Stimulated activated naive CD4-positive, alpha-beta T cell (primary cell): ENCODE results near the gene EBF3.

Experiments used
- DNase-seq, 6 experiments: peaks; one replicate each; lab custom pipeline; 2025; lab: John Stamatoyannopoulos, UW

EBF3 gene

GRCh38 chr10:129852829-129853561, 111.1 kb downstream of the EBF3 start:
- DNase-seq, result no peak

DNA sequence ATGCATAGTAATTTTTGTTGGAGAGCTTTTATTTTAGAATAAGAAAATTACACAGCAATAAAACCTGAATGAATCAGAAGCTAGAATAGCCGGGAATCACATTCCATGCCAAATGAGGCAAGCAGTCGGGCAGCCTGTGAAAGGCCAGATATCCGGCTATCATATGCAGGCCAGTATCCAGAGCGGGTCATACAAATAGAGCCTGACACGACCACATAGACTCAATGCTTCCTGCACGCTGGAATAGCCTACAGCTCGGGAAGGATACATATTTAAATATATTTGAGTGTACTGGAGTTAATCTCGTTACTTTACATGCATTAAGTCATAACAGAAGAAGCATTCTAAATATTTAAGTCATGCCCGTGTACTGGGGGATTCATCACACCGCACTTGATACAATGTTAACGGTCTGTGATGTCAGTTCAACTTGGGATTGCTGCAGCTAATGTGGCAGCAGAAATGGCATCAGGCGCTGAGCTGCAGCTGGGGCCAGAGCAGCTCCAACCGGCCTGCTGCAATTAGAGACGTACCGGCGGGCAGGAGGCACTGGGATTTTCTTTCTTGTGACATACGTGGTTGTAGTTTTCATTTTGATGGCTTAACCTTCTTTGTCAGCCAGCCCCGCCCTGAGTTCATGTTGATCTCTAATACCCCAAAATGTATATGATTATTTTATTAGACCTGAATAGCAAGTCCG, 112.0 kb downstream of the EBF3 start:
- DNase-seq, result no peak

DNA sequence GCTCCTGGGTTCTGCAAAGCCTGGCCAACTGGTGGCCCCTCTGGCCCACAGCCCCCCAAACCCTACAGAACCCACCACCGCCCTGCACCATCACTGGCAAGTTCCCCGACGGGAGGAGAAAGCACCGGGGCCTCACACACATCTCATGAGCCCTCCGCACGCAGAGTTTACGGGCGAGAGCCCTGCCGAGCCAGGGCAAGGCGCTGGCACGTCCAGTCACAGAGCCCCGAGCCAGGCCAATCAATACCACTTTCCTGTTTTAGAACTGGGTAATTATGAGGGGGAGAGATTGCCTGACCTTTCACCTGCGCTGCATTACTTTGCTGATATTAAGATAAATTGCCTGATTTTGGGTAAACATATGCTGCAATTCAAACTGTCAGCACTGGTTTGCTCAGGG, 113.3 kb downstream of the EBF3 start:
- no peak for DNase-seq

GRCh38 chr10:129850316-129850715, 113.8 kb downstream of the EBF3 start:
- no peak for DNase-seq

DNA sequence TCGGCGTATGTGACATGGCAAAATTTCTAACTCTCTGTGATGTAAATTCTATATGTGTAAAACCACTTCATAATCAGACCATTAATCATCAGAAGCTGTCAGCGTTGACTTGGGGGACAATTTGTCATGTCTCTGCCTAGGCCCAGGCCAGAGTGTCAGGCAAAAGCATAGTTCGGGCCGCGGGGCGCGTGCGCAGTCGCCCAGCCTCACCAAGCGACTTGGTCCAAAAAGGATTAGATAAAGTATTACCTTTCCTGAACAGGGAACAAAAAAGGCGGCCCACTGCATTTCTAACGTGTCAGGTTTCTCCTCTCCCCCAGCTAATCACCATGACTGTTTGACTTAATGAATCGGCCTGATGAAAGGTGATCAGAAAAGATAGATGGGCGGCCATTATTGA, 114.2 kb downstream of the EBF3 start:
- no peak for DNase-seq

DNA sequence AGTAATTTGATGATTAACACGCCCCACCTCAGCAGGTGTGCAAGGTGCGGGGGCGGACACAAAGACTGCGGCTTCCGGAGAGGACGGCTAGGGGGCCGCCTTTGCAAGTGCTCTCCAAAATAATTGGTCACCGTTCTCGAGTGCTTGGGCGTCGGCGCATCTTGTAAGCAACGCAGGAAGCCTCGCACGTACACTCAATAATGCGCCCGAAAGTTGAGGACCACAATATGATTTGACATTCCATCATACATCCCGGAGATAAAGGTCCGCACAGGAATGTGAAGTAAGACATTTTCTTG, 114.7 kb downstream of the EBF3 start:
- no peak for DNase-seq

DNA sequence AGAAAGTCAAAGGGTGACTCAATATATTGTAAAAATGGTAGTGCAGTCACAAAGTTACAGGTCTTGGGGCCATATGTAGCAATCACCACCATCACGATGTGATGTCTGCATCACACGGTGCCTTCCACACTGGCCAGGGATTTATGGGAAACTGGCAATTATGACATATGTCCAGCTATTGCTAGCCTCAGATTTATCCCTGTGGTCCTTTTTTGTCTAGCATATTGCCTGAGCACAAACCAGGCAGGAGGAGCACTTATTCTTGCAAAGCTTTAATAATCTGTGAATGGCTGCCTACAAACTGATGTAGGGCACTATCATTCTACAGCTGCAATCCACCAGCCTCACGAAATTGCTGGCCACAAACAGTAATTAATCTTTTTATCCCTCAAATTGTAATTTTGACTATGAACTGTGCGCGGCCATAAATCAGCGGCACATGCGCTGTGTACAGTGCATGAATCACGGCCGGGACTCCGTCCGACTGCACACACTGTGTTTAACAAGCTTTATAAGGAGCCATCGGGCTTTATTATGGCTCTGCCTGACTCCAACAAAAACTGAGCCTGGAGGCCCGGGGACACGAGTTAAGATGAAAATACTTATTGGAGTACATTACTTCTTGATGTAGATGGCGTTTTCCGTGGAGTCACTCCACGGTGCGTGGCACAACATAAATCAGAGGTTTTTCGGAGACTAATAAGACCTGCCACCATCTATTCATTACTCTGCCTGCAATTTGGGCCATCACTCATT, 115.2 kb downstream of the EBF3 start:
- DNase-seq, result no peak

DNA sequence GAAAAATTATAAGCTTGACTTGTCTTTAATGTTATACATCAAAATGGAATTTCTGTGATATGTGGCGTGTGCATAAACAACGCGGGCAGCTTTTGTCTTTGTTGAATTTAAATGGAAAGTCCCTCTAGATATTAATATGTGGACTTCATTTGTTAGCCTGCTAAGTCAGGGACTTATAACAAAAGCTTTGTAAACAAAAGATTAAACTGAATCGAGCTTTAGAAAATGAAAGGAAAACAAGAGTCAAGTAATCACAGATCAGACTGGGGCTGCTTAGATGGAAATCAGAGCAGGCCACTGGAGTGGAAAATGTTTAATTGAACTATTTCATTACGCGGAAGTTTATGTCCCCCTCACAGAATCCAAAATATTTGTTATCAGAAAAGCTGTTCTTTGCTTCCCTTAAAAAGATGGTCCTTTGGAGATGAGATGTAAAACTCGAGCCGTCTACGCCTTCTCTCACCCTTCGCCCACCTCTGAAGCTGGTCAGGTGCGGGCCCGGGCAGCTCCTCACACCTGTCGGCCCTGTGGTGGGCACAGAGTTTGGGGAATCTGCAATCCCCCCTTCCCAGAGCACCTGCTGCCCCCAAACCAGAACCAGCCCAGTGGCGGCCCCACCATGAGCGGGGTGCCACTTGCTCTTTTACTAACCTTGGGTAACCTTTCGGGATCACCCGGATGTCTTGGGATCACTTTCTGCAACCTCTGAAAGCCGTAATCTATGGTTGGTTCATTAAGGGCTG, 116.2 kb downstream of the EBF3 start:
- no peak for DNase-seq

DNA sequence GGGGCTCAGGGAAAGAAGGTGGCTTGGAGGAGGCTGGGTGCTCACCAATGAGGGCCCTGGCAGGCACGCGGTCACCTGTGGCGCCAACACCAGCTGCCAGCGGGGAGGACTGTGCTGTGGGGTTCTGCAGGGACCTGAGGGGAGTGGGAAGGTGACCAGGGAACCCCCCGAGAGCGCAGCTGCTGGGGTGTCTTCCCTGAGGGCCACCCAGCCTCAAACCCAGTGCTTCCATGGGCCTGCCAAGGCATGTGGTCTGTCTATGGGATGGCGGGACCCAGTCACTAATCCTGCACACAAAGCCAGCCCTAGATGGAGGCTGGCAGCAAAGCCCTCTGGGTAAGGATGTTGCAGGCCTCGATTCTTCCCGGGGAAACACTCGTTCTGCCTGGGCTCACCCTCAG, 117.1 kb downstream of the EBF3 start:
- DNase-seq, result no peak

DNA sequence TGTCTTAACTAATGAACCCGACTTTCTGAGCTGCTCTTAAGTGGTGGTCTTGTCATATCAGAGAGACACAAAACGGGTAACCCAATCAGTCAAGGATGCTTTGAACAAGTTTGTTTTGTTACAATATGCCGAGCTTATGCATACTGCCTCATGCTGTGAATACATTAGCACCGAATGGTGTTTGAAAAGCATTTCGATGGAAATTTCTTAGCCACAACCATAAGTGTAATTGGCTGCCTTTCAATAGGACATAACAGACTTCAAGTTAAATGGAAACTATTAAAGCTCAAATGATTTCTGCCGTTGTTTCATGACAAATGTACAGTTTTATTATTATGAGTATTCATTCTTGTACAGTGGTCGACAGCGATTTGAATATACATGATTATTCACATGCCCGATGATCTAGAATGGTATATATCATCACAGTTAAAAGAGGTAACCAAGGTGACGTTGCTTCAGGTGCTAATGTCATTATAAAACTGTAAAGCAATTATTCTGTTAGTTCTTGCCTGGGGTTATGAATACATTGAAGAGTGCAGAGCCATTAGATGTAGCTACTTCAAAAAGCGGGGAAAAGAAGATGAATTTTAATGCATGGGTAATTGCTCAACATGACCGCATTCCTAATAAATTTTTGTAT, 118.8 kb downstream of the EBF3 start:
- DNase-seq, result no peak

GRCh38 chr10:129844216-129844766, 119.8 kb downstream of the EBF3 start:
- DNase-seq, result no peak

DNA sequence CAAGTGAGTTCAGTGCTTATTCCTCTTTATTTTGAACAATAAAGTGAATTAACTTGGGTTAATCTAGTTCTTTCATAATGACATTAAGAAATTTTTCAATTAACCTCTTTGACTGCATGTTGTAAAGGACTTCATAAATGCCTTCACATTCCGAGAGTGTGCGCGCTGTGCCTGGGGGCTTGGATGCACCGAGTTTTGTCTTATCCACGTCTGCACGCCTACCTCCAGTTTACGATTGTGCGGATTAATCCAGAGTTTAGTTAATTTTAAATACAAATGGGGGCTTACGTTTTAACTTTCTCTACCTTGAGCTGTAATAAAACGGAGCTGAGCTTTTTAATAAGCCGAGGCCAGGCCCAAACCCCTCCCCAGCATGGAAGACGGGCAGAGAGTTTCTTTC, 120.4 kb downstream of the EBF3 start:
- DNase-seq, result no peak

DNA sequence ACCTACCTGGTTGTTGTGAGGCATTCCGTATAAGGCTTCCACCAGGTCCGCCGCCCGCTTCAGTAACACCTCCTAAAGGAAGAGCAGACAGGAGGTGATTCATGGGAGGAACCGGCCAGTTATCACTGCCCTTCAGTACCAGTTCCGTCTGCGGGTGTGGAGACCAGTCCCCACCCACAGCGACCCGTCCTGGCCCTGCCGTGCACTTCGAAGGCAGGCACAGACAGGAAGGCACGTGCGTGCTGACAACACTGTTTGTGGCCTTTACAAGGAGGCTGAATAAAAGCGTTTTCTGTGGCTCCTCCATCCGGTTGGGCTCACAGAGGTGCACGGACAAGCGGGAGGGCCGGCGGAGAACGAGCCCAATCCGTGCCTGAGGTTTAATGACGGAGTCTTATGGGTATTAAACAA, 120.9 kb downstream of the EBF3 start:
- no peak for DNase-seq

GRCh38 chr10:129842031-129842430, 122.0 kb downstream of the EBF3 start:
- no peak for DNase-seq

GRCh38 chr10:129841590-129841989, 122.5 kb downstream of the EBF3 start:
- no peak for DNase-seq

GRCh38 chr10:129841071-129841470, 123.0 kb downstream of the EBF3 start:
- DNase-seq, result no peak

- no peak for DNase-seq
These were observed 123.9 kb downstream of the EBF3 start for GRCh38 chr10:129840196-129840590.

GRCh38 chr10:129839285-129840195, 124.5 kb downstream of the EBF3 start:
- no peak for DNase-seq

DNA sequence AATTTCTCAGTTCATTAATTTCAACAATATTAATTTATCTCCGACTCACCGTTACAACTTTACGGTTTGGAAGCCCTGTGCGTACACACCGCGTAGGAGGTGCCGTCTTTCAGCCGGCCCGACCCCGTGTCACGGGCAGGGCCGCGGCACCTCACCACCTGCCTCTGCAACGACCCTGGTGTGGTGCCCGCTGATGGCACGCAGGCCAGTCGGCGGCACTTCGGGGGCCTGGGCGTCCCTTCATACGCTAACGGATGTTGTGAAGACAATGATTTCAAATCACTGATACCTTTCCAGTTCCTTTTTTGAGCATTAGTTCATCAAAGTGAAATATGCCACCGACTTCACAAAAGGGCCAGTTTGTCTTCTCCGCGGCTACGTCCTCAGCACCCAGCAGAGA, 125.3 kb downstream of the EBF3 start:
- no peak for DNase-seq

GRCh38 chr10:129837909-129838582, 126.0 kb downstream of the EBF3 start:
- DNase-seq, result no peak
